HG03135 (cell line): ENCODE measurements around the gene TPRX1.
"Not testable (repeated sequence)": the region's sequence is repeated elsewhere in the genome, so short reads cannot be mapped to it uniquely, and the experiment has no call there.

Experiments
- ATAC-seq: cut with Tn5 transposase; IDR thresholded peaks from one replicate; pipeline ENCODE4 v1.9.1; 2021; ENCODE audit warnings: mild to moderate bottlenecking, moderate library complexity; ENCODE audit not compliant: unreplicated experiment

TPRX1 gene

DNA sequence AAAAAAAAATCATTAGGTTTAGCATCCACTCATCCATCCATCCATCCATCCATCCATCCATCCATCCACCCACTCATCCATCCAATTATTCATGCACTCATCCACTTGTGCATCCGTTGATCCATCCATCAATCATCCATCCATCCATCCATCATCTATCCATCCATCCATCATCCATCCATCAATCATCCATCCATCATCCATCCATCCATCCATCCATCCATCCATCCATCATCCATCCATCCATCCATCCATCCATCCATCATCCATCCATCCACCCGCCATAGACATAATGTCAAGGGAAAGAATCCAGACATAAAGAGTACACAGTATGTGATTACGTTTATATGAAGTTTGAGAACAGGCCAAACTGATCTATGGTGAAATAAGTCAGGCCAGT is 34.8 kb downstream of the TPRX1 start:
- ATAC-seq: no peak

DNA sequence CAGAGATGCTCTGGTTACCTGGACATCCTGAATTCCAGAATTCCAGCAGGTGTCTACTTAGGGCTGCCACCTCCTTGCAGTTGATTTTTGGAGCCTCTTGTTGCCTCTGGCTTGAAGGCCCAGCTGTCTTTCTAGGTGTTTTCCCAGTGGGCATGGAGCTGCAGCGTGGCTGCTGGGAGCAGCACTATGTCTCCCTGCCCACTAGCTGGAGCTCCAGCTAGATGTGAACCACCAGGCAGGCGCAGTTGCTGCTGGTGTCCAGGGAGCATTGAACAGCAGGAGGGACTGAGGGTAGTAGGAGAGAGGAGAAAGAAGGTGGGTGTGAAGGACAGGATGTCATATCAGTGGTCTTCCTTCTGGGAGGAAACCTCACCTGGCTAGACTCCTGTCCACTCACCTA is 35.7 kb downstream of the TPRX1 start:
- ATAC-seq: no peak

DNA sequence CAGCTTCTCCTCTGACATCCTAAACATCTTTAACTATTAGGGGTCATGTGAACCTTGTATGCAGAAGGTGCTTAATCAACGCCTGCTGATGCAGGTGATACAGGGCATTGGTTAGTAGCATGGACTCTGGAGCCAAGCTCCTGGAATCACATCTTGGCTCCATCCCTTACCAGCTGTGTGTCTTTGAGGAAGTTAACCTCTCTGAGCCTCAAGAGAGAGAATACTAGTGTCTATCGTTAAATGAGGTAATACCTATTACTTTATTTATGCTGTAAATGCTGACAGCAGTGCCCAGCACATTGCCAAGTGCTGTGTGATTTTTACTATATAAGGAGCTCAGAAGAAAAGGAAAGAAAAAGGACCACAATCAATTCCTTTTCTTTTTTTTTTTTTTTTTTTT is 37.0 kb downstream of the TPRX1 start:
- no peak for ATAC-seq

- ATAC-seq: no peak
Observed at GRCh38 chr19:47766670-47767069, 37.7 kb downstream of the TPRX1 start.

DNA sequence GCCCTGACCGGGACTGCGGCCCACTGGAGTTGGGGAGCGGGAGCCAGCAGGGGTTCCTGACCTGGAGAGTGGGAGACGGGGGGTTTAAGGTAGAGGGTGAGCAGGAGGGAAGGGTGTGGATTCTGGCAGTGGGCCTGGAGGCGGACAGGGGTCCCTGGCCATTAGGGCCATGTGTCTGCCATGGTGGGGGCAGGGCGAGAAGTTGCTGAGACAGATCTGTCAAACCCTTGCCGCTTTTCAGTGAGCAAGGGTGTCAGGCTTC is 38.1 kb downstream of the TPRX1 start:
- no peak for ATAC-seq

GRCh38 chr19:47765523-47766358 is 38.6 kb downstream of the TPRX1 start:
- ATAC-seq: no peak

GRCh38 chr19:47764705-47765104 is 39.6 kb downstream of the TPRX1 start:
- not testable (repeated sequence) for ATAC-seq

DNA sequence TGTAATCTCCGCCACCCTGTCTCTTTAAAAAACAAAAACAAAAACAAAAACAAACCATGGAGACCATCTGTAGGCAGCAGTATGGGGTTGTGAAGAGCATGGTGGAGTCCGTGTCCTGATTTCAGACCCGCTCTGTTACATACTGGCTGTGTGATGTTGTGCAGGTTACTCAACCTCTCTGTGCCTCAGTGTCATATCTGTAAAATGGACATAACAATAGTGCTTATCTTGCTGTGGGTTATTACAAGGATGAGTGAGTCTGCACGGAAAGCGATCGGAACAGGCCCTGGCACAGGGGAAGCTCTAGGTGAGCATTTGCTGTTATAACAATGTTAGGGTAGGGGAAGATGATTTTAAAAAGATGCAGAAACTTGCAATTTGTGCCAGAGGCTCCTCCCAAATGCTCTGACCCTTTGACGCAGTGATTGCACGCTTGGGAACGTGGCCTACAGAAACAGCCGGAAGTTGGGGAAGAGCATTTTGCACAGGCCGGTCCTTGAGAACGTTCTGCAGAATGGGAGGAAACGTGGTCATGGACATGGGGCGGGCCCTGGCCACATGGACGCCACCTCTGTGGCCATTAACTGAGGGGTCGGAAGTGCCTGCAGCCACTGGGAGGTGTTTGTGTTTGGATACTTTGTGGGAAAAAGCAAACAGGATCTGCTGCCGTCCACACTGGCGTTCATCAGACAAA is 41.6 kb downstream of the TPRX1 start:
- no peak for ATAC-seq

- no peak for ATAC-seq
Observed at GRCh38 chr19:47762151-47762550, 42.2 kb downstream of the TPRX1 start.

DNA sequence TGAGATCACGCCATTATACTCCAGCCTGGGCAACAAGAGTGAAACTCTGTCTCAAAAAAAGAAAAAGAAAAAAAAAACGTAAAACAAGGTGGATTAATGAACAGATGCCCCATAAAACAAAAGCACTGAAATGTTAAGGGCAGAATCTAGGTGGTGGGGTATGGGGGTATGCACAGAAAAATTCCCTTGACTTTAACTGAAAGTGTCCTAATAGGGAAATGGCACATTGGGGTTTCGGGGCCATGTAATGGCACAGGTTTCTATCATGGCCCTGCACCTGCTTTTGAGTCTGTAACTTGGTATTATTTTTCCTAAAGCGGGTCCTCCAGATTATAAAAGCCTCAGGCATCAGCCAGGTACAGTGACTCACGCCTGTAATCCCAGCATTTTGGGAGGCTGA is 42.8 kb downstream of the TPRX1 start:
- no peak for ATAC-seq

DNA sequence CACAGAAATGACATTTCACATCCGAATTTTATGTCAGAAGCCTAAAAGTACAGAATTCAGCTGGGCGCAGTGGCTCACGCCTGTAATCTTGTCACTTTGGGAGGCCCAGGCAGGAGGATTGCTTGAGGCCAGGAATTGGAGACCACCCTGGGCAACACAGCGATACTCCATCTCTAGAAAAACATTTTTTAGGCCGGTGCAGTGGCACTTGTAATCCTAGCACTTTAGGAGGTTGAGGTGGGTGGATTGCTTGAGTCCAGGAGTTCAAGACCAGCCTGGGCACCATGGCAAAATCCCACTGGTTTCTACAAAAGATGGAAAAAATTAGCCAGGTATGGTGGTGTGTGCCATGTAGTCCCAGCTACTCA is 43.7 kb downstream of the TPRX1 start:
- ATAC-seq: no peak

DNA sequence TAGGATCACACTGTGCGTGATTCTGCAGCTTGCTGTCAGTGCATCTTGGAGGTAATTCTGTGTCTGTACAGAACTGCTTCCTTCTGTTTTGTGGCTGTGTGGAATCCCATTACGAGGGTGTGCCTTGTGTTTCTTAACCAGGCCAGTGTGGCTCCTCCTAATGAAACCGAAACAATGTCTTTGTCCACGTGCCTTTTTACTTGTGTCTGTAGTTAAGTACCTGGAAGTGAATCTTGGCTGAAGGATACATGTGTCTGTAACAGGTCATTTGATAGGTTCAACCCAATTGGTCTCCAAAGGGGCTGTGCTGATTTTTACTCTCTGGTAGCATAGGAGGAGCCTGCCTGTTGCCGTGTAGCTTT is 45.9 kb downstream of the TPRX1 start:
- no peak for ATAC-seq

DNA sequence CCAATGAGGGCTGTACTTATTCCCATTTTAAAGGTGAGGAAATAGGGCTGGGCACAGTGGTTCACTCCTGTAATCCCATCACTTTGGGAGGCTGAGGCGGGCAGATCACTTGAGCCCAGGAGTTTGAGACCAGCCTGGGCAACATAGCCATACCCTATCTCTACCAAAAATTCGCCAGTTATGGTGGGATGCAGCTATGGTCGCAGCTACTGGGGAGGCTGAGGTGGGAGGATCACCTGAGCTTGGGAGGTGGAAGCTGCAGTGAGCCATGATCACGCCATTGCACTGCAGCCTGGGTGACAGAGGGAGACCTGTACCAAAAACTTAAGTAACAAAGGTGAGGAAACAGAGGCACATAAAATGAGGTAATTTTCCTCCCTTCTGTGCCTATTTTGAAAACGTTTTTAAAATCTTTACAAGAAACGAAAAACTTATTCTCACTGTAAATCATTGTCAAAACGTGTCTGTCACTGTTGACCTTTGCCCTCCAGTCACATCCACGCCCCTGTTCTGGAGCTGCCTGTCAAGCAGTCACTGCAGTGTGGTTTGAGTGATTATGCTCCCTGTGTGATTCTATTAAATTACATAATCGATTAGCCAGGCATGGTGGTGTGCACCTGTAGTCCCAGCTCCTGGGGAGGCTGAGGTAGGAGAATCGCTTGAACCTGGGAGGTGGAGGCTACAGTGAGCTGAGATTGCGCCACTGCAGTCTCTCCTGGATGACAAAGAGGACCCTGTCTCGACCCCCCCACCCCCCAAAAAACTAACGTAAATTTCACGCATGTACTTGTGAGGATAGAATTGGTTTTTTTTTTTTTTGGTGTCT is 46.5 kb downstream of the TPRX1 start:
- no peak for ATAC-seq

DNA sequence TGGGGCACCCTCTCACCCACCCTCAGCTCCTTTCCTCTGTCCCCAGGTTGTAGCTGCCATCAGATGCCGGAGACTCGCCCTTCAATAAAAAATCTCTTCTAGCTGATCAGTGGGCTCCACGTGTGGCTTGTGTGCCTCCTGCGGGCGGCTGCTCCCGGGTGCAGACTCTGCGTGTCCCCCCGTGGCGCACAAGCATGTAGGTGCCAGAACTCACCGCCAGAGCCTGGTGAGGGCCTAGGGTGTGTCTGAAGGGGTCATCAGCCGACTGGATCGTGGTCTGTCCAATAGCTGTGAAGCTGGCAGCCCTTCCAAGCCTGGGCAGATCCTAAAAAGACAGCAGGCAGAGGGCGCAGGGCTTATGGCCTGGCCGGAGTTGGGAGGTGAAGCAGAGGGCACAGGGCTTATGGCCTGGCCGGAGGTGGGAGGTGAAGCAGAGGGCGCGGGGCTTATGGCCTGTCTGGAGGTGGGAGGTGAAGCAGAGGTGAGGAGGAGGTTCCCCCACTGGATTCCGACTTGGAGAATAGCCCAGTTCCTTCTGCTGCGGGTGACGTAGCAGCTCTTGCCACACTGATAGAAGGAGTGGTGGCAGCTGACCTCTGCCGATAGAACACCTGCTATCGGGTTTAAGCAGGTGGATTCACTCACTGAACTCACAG is 47.3 kb downstream of the TPRX1 start:
- no peak for ATAC-seq

DNA sequence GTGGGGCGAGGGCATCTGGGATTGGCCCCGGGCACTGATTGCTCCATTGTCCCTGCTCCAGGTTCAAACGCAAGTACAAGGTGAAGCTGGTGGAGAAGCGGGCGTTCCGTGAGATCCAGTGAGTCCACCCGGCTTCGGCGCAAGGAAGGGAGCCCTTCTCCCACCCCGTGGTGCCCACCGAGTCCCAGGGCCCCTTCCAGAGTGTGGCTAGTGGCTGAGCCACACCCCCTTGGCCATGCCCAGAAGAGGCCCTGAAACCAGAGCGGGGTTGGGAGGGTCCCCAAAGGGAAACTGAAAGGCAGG is 47.8 kb downstream of the TPRX1 start:
- no peak for ATAC-seq

GRCh38 chr19:47755762-47756626 is 48.4 kb downstream of the TPRX1 start:
- no peak for ATAC-seq

DNA sequence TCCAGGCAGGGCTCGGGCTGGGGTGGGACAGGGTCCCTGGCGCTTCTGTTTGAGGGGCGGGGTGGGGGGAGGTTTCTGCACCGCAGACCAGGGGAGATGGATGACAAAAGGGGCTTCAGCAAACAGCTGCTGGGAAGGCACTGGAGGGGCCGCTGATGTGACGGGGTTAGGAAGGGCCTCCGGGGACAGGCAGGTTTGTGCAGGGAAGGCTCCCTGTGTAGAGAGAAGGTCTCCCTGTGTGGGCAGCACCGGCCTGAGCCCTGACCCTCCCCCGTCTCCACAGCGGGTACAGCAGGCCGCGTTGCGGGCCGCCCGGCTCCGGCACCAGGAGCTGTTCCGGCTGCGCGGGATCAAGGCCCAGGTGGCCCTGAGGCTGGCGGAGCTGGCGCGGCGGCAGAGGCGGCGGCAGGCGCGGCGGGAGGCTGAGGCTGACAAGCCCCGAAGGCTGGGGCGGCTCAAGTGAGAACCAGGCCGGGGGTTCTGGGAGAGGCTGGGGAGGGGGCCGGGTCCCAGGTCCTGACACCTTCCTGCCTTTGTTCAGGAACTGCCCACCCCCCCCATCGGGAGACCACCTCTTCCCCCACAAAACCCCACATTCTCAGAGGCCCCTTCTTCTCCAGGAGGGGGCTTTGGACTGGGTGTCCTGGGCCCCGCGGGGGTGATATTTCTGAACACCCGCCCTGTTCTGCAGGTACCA is 49.1 kb downstream of the TPRX1 start:
- no peak for ATAC-seq

- ATAC-seq: no peak
Observed at GRCh38 chr19:47754206-47755064, 49.9 kb downstream of the TPRX1 start.
